ENCODE results near the gene SCN2B.

The SCN2B gene

GRCh38 chr11:118180300-118180703 lies 3.9 kb upstream of the SCN2B start:
- Histone ChIP-seq H3K79me2 (ENCODE audit: insufficient read depth, low read length) (no peaks in the 10 kb centered on the region), H4K20me1 (ENCODE audit: insufficient read depth, low read length, poor library complexity, severe bottlenecking) (no peaks in the 10 kb centered on the region), H3K9me2 (replicated peaks; ENCODE audit: low read depth, low read length) (no peaks in the 10 kb centered on the region), H3K36me3 (ENCODE audit: insufficient read depth, low read length) (no peaks in the 10 kb centered on the region), H3F3A (ENCODE audit: low read depth) (no peaks in the 10 kb centered on the region), H3K27me3 (ENCODE audit: insufficient read depth, low read length, poor library complexity, severe bottlenecking) (no peaks in the 10 kb centered on the region), H3K4me1 (ENCODE audit: insufficient read depth, low read length, poor library complexity, severe bottlenecking) (no peaks in the 10 kb centered on the region), H2AFZ (ENCODE audit: low read length) (peak overlapping the region; percentile 10), H3K4me3 (ENCODE audit: low read length, poor library complexity, severe bottlenecking) (no peak overlapping the region), H3K9ac (ENCODE audit: low read depth, low read length, poor library complexity, severe bottlenecking) (no peak overlapping the region), H3K9me3 (ENCODE audit: insufficient read depth, low read depth, low read length) (no peaks in the 10 kb centered on the region), H3K4me2 (ENCODE audit: low read depth, low read length, poor library complexity, severe bottlenecking) (peak overlapping the region; percentile 22)
- TF ChIP-seq EZH2phosphoT487 (IDR thresholded peaks at IDR 0.05; ENCODE audit: borderline replicate concordance) (no peak), CTCF (conservative IDR thresholded peaks at IDR 0.05; ENCODE audit: low read length) (no peak)

GRCh38 chr11:118176778-118177134 lies 317 bp upstream of the SCN2B start:
- Histone ChIP-seq H3F3A (ENCODE audit: low read depth) (no peaks in the 10 kb centered on the region), H3K9me2 (replicated peaks; ENCODE audit: low read depth, low read length) (no peaks in the 10 kb centered on the region), H3K79me2 (ENCODE audit: insufficient read depth, low read length) (no peaks in the 10 kb centered on the region), H3K4me1 (ENCODE audit: insufficient read depth, low read length, poor library complexity, severe bottlenecking) (no peaks in the 10 kb centered on the region), H3K9ac (ENCODE audit: low read depth, low read length, poor library complexity, severe bottlenecking) (no peak overlapping the region), H4K20me1 (ENCODE audit: insufficient read depth, low read length, poor library complexity, severe bottlenecking) (no peaks in the 10 kb centered on the region), H2AFZ (ENCODE audit: low read length) (no peak overlapping the region), H3K4me2 (ENCODE audit: low read depth, low read length, poor library complexity, severe bottlenecking) (no peak overlapping the region), H3K9me3 (ENCODE audit: insufficient read depth, low read depth, low read length) (no peaks in the 10 kb centered on the region), H3K27me3 (ENCODE audit: insufficient read depth, low read length, poor library complexity, severe bottlenecking) (no peaks in the 10 kb centered on the region), H3K4me3 (ENCODE audit: low read length, poor library complexity, severe bottlenecking) (no peak overlapping the region), H3K36me3 (ENCODE audit: insufficient read depth, low read length) (no peaks in the 10 kb centered on the region)
- TF ChIP-seq CTCF (conservative IDR thresholded peaks at IDR 0.05; ENCODE audit: low read length): no peak
- TF ChIP-seq EZH2phosphoT487 (IDR thresholded peaks at IDR 0.05; ENCODE audit: borderline replicate concordance): no peak

- Histone ChIP-seq H3K9me3 (ENCODE audit: insufficient read depth, low read depth, low read length) (no peaks in the 10 kb centered on the region), H2AFZ (ENCODE audit: low read length) (no peak overlapping the region), H3F3A (ENCODE audit: low read depth) (no peaks in the 10 kb centered on the region), H3K4me3 (ENCODE audit: low read length, poor library complexity, severe bottlenecking) (no peak overlapping the region), H3K9me2 (replicated peaks; ENCODE audit: low read depth, low read length) (no peaks in the 10 kb centered on the region), H3K36me3 (ENCODE audit: insufficient read depth, low read length) (no peaks in the 10 kb centered on the region), H4K20me1 (ENCODE audit: insufficient read depth, low read length, poor library complexity, severe bottlenecking) (no peaks in the 10 kb centered on the region), H3K79me2 (ENCODE audit: insufficient read depth, low read length) (no peaks in the 10 kb centered on the region), H3K27me3 (ENCODE audit: insufficient read depth, low read length, poor library complexity, severe bottlenecking) (no peaks in the 10 kb centered on the region), H3K9ac (ENCODE audit: low read depth, low read length, poor library complexity, severe bottlenecking) (no peak overlapping the region), H3K4me2 (ENCODE audit: low read depth, low read length, poor library complexity, severe bottlenecking) (no peak overlapping the region), H3K4me1 (ENCODE audit: insufficient read depth, low read length, poor library complexity, severe bottlenecking) (peaks cover 3% of the 10 kb centered on the region)
- TF ChIP-seq EZH2phosphoT487 (IDR thresholded peaks at IDR 0.05; ENCODE audit: borderline replicate concordance) (no peak), CTCF (conservative IDR thresholded peaks at IDR 0.05; ENCODE audit: low read length) (no peak)
Observed at GRCh38 chr11:118175031-118175992, 1.1 kb downstream of the SCN2B start.

Measured in Loucy (cell line).